Esophagus muscularis mucosa (tissue), 4 donors: ENCODE results near the gene GNG12. TPM values are rescaled to one million over a fixed set of nuclear protein-coding genes. Genes with fewer than 3 reads are reported as not detected.
"Not testable (repeated sequence)": the region's sequence is repeated elsewhere in the genome, so short reads cannot be mapped to it uniquely, and the experiment has no call there.

ENCODE experiments used
- DNase-seq: peaks from one replicate; pipeline ENCODE4 v3.0.0-alpha.2; 2017; ENCODE audit errors: extremely low spot score
- H3K27ac ChIP-seq, 4 donors: fragments of 200-600 bp; sonication (generic); replicated peaks in 1 of 4; 1 replicate in 3 of 4; 2 replicates in 1 of 4; pipeline ENCODE4 v1.5.1; 2016 to 2019; ENCODE audit warnings: mild to moderate bottlenecking in 1 of 4
- H3K27me3 ChIP-seq, 4 donors: fragments of 200-600 bp; sonication (generic); one replicate each; pipeline versions ENCODE4 v1.5.1 to v1.6.0; 2016 to 2019
- H3K36me3 ChIP-seq, 4 donors: fragments of 200-600 bp; sonication (generic); one replicate each; pipeline ENCODE4 v1.5.1; 2016 to 2019
- H3K4me1 ChIP-seq, 4 donors: fragments of 200-600 bp; sonication (generic); one replicate each; pipeline ENCODE4 v1.5.1; 2016 to 2019
- H3K4me3 ChIP-seq, 4 donors: fragments of 200-600 bp; sonication (generic); 1 replicate in 2 of 4; 2 replicates in 2 of 4; pipeline ENCODE4 v1.5.1; 2016 to 2019; ENCODE audit warnings: mild to moderate bottlenecking in 4 of 4, moderate library complexity in 1 of 4
- H3K9me3 ChIP-seq, 4 donors: fragments of 200-600 bp; sonication (generic); 1 replicate in 3 of 4; 2 replicates in 1 of 4; pipeline ENCODE4 v1.5.1; 2016 to 2019
- CTCF ChIP-seq, 3 experiments: fragments of 200-600 bp in 2 of 3; fragments of 450-650 bp in 1 of 3; sonication (generic) in 2 of 3; IDR thresholded peaks; one replicate each; pipeline ENCODE4 v1.5.1; 2017 to 2019; ENCODE audit warnings: antibody characterized with exemption in 3 of 3, mild to moderate bottlenecking in 2 of 3, moderate library complexity in 1 of 3
- EP300 ChIP-seq: sonication (generic); formaldehyde crosslinking; IDR thresholded peaks from one replicate; pipeline ENCODE4 v1.6.1; 2017; ENCODE audit warnings: antibody characterized with exemption
- POLR2A ChIP-seq: fragments of 450-650 bp; IDR thresholded peaks from one replicate; pipeline ENCODE4 v1.6.1; 2017; ENCODE audit warnings: antibody characterized with exemption, moderate library complexity, mild to moderate bottlenecking, low read depth
- POLR2AphosphoS5 ChIP-seq, 2 donors: sonication (generic); formaldehyde crosslinking; IDR thresholded peaks; one replicate each; pipeline ENCODE4 v1.6.1; 2017; ENCODE audit warnings: antibody characterized with exemption in 2 of 2
- WGBS: methylation state at CpG from one replicate; pipeline ENCODE4 v1.1.5; 2018; 5-methylcytosine and 5-hydroxymethylcytosine counted together
- intact Hi-C: fragments of 100-400 bp; cut with DNase I; formaldehyde crosslinking; loops from one replicate; pipeline ENCODE4 v1.15.1; 2023
- total RNA-seq, 4 donors: library from RNA; depleted of rRNA; stranded (reverse); fragments of >200 nt; gene quantifications; one replicate each; pipeline versions ENCODE4 v1.1.0 to v1.2.1, GENCODE V29; 2016

GNG12 gene
- total RNA-seq, 4 donors from 2014 or later: 108 to 118 (median 111) TPM

GRCh38 chr1:67664048-67664447 is 169.2 kb downstream of the GNG12 start:
- DNase-seq: no peak
- intact Hi-C loops: no loop called here
- Histone ChIP-seq H3K36me3 (no peaks in the 10 kb centered on the region), H3K4me3 (no peak overlapping the region), H3K27ac (no peak overlapping the region), H3K9me3 (no peaks in the 10 kb centered on the region), H3K4me1 (peaks cover 0 to 6% (median 2%) of the 10 kb centered on the region in 4 donors), H3K27me3 (no peaks in the 10 kb centered on the region)
- TF ChIP-seq CTCF (IDR thresholded peaks at IDR 0.05): no peak
- TF ChIP-seq POLR2A: no peak
- TF ChIP-seq EP300: no peak
- no peak for TF ChIP-seq POLR2AphosphoS5 (IDR thresholded peaks at IDR 0.05)
- WGBS: 59% methylated on average over 1 of the region's 1 CpG

GRCh38 chr1:67662884-67663283 is 170.4 kb downstream of the GNG12 start:
- no peak for DNase-seq
- no peak overlapping the region for H3K4me3 ChIP-seq
- H3K27ac ChIP-seq: no peak overlapping the region
- intact Hi-C loops: no loop called here
- H3K9me3 ChIP-seq: no peaks in the 10 kb centered on the region
- WGBS: 86% methylated on average over 6 of the region's 6 CpGs
- no peaks in the 10 kb centered on the region for H3K36me3 ChIP-seq
- TF ChIP-seq POLR2AphosphoS5 (IDR thresholded peaks at IDR 0.05) (no peak), EP300 (no peak), CTCF (IDR thresholded peaks at IDR 0.05) (no peak), POLR2A (no peak)
- peaks cover 0 to 6% (median 2%) of the 10 kb centered on the region in 4 donors for H3K4me1 ChIP-seq
- H3K27me3 ChIP-seq: no peaks in the 10 kb centered on the region

GRCh38 chr1:67659229-67659628 is 174.0 kb downstream of the GNG12 start:
- WGBS: 81% methylated on average over 2 of the region's 2 CpGs
- no peaks in the 10 kb centered on the region for H3K9me3 ChIP-seq
- no peak overlapping the region for H3K27ac ChIP-seq
- intact Hi-C loops: no loop called here
- DNase-seq: no peak
- peaks cover 0 to 4% (median 2%) of the 10 kb centered on the region in 4 donors for H3K4me1 ChIP-seq
- H3K27me3 ChIP-seq: no peaks in the 10 kb centered on the region
- no peak overlapping the region for H3K4me3 ChIP-seq
- no peaks in the 10 kb centered on the region for H3K36me3 ChIP-seq
- no peak for TF ChIP-seq POLR2A
- no peak for TF ChIP-seq EP300
- no peak for TF ChIP-seq CTCF (IDR thresholded peaks at IDR 0.05)
- TF ChIP-seq POLR2AphosphoS5 (IDR thresholded peaks at IDR 0.05): no peak

GRCh38 chr1:67657152-67657551 is 176.1 kb downstream of the GNG12 start:
- H3K4me1 ChIP-seq, H3K4me3 ChIP-seq, H3K27ac ChIP-seq, H3K27me3 ChIP-seq, H3K36me3 ChIP-seq, DNase-seq, H3K9me3 ChIP-seq, intact Hi-C loops: not testable (repeated sequence)
- WGBS: 100% methylated on average over 1 of the region's 1 CpG

DNA sequence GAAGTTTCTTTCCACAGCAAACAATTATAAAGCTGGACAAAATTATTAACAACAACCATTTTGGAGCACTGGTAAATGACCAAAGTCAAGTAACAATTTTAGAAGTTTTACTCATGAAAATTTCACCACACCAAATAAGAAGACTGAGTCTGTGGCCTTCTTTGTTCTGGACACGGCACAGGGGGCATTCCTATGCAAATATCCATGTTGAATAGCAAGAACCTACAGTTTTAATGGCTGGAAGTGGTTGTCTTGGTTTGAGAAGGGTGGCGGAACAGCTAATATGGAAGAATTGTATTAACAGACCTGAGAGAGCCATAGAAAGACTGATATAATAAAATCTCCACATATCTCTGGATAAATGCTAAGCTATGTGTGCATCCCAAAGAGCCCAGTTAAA is 177.7 kb downstream of the GNG12 start:
- Histone ChIP-seq H3K36me3 (no peaks in the 10 kb centered on the region), H3K27ac (no peak overlapping the region), H3K4me1 (no peaks in the 10 kb centered on the region), H3K27me3 (no peaks in the 10 kb centered on the region), H3K4me3 (no peak overlapping the region), H3K9me3 (no peaks in the 10 kb centered on the region)
- no peak for DNase-seq
- intact Hi-C loops: no loop called here
- no peak for TF ChIP-seq POLR2AphosphoS5 (IDR thresholded peaks at IDR 0.05)
- TF ChIP-seq CTCF (IDR thresholded peaks at IDR 0.05): no peak
- no peak for TF ChIP-seq EP300
- no peak for TF ChIP-seq POLR2A
- 97% methylated on average over 2 of the region's 2 CpGs for WGBS
